GM12891 (cell line): ENCODE measurements around the gene STX1B.
A peak's percentile ranks its signal among the peaks of the same experiment; 100 is the strongest.

Experiments used
- POLR2A ChIP-seq: IDR thresholded peaks from 2 replicates; pipeline ENCODE4 v1.6.1; 2011; ENCODE audit warnings: low read depth, low read length, control low read depth
- POLR2AphosphoS5 ChIP-seq: IDR thresholded peaks from 2 replicates; pipeline ENCODE4 v1.6.1; 2011; ENCODE audit warnings: low read depth, low read length, control low read depth
- TAF1 ChIP-seq: IDR thresholded peaks from 2 replicates; pipeline ENCODE4 v1.6.1; 2011; ENCODE audit warnings: low read depth, low read length, control low read depth

DNA sequence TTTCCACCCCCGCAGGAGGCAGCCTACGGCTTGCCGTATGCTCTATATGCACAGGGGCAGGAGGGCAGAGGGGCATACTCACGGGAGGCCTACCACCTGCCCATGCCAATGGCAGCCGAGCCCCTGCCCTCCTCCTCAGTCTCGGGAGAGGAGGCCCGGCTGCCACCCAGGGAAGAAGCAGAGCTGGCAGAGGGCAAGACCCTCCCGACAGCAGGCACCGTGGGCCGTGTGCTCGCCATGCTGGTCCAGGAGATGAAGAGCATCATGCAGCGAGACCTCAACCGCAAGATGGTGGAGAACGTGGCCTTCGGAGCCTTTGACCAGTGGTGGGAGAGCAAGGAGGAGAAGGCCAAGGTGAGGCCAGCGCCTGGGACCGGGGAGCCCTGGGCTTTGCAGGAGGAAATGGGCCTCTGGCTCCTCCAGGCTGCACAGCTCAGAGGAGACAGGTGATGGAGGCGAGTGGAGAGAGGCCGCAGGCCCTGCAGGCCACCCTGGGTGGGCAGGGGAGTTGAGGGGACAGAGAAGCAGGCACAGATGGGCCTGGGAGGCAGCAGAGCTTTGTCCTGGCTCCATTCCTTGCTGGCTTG, 44.3 kb downstream of the STX1B start:
- peak; percentile 49; the same call in 1 of the 2 replicates for TF ChIP-seq POLR2A
- TF ChIP-seq POLR2AphosphoS5 = no peak; the same call in 1 of the 2 replicates
- no peak for TF ChIP-seq TAF1
